Trophoblast cell (in vitro differentiated cells and primary cell): Measurements from ENCODE around the gene CLTCL1.

Source experiments
- DNase-seq, 2 donors: peaks; one replicate each; pipeline ENCODE4 v3.0.0-alpha.2; 2016
- H2AFZ ChIP-seq: 2 replicates; pipeline ENCODE4 v1.6.1; 2013; ENCODE audit warnings: low read length, moderate library complexity, mild to moderate bottlenecking; ENCODE audit not compliant: insufficient read depth, poor library complexity
- H2AK5ac ChIP-seq: 2 replicates; pipeline ENCODE4 v1.6.1; 2013; ENCODE audit warnings: mild to moderate bottlenecking, low read length
- H2BK120ac ChIP-seq: 2 replicates; pipeline ENCODE4 v1.6.1; 2013; ENCODE audit warnings: low read length, mild to moderate bottlenecking, moderate library complexity; ENCODE audit not compliant: insufficient read depth, poor library complexity
- H2BK12ac ChIP-seq: 2 replicates; pipeline ENCODE4 v1.6.1; 2013; ENCODE audit warnings: mild to moderate bottlenecking, low read length, moderate library complexity
- H2BK5ac ChIP-seq: 2 replicates; pipeline ENCODE4 v1.6.1; 2013; ENCODE audit warnings: low read length, low read depth, moderate library complexity, mild to moderate bottlenecking; ENCODE audit not compliant: poor library complexity
- H3K14ac ChIP-seq: 2 replicates; pipeline ENCODE4 v1.6.1; 2013; ENCODE audit warnings: mild to moderate bottlenecking, low read length
- H3K18ac ChIP-seq: 2 replicates; pipeline ENCODE4 v1.6.1; 2013; ENCODE audit warnings: mild to moderate bottlenecking, low read length
- H3K23ac ChIP-seq: 2 replicates; pipeline ENCODE4 v1.6.1; 2013; ENCODE audit warnings: low read length
- H3K27ac ChIP-seq: 2 replicates; pipeline ENCODE4 v1.5.1; 2013; ENCODE audit warnings: low read depth, mild to moderate bottlenecking, inconsistent platforms, low read length, moderate library complexity
- H3K27me3 ChIP-seq: 2 replicates; pipeline ENCODE4 v1.6.1; 2013; ENCODE audit warnings: inconsistent platforms, mild to moderate bottlenecking, low read length, moderate library complexity; ENCODE audit not compliant: insufficient read depth
- H3K36me3 ChIP-seq, 2 experiments: 1 replicate in 1 of 2; 2 replicates in 1 of 2; pipeline ENCODE4 v1.6.1; 2013; ENCODE audit warnings: low read length in 2 of 2, mild to moderate bottlenecking in 2 of 2, moderate library complexity in 1 of 2; ENCODE audit not compliant: insufficient read depth in 2 of 2, control insufficient read depth in 1 of 2
- H3K4ac ChIP-seq: 2 replicates; pipeline ENCODE4 v1.6.1; 2013; ENCODE audit warnings: low read depth, mild to moderate bottlenecking, low read length, moderate library complexity
- H3K4me1 ChIP-seq, 2 experiments: 1 replicate in 1 of 2; 2 replicates in 1 of 2; pipeline ENCODE4 v1.6.1; 2013; ENCODE audit warnings: low read length in 2 of 2, mild to moderate bottlenecking in 2 of 2, moderate library complexity in 1 of 2; ENCODE audit not compliant: insufficient read depth in 2 of 2, control insufficient read depth in 1 of 2
- H3K4me2 ChIP-seq: 2 replicates; pipeline ENCODE4 v1.6.1; 2013; ENCODE audit warnings: inconsistent platforms, mild to moderate bottlenecking, low read length, moderate library complexity
- H3K4me3 ChIP-seq: 2 replicates; pipeline ENCODE4 v1.5.1; 2013; ENCODE audit warnings: mild to moderate bottlenecking, low read depth, low read length, inconsistent platforms
- H3K79me1 ChIP-seq: one replicate; pipeline ENCODE4 v1.6.1; 2013; ENCODE audit warnings: low read length
- H3K79me2 ChIP-seq: 2 replicates; pipeline ENCODE4 v1.6.1; 2013; ENCODE audit warnings: low read length, mild to moderate bottlenecking; ENCODE audit not compliant: control insufficient read depth, insufficient read depth, poor library complexity
- H3K9ac ChIP-seq: 2 replicates; pipeline ENCODE4 v1.6.1; 2013; ENCODE audit warnings: mild to moderate bottlenecking, low read length
- H3K9me3 ChIP-seq: 2 replicates; pipeline ENCODE4 v1.6.1; 2013; ENCODE audit warnings: low read depth, mild to moderate bottlenecking, control low read depth, inconsistent platforms, low read length; ENCODE audit not compliant: insufficient read depth
- H4K12ac ChIP-seq: 2 replicates; pipeline ENCODE4 v1.6.1; 2013; ENCODE audit warnings: low read depth, mild to moderate bottlenecking, low read length, moderate library complexity
- H4K8ac ChIP-seq: 2 replicates; pipeline ENCODE4 v1.6.1; 2013; ENCODE audit warnings: low read depth, mild to moderate bottlenecking, low read length, moderate library complexity
- H4K91ac ChIP-seq: one replicate; pipeline ENCODE4 v1.6.1; 2013; ENCODE audit warnings: low read depth, mild to moderate bottlenecking, low read length, moderate library complexity
- WGBS: extraction: QIAGEN DNeasy Blood & Tissue Kit; methylation state at CpG from one replicate; pipeline ENCODE4 v1.1.7; 2013; ENCODE audit warnings: missing lambda C conversion rate; ENCODE audit not compliant: insufficient read length, insufficient coverage; ENCODE audit errors: extremely low coverage; 5-methylcytosine and 5-hydroxymethylcytosine counted together

Gene CLTCL1

GRCh38 chr22:19290400-19291217 is 910 bp downstream of the CLTCL1 start:
- H3K4me1 ChIP-seq = peaks cover 6 to 12% of the 10 kb centered on the region in 2 experiments

GRCh38 chr22:19289475-19290161 is 1.9 kb downstream of the CLTCL1 start:
- no peak for DNase-seq
- Histone ChIP-seq H3K14ac (no peak overlapping the region), H3K9ac (no peak overlapping the region), H3K4ac (no peak overlapping the region), H2AFZ (no peak overlapping the region), H3K79me2 (no peaks in the 10 kb centered on the region), H3K23ac (no peak overlapping the region), H2BK120ac (no peak overlapping the region), H3K18ac (no peak overlapping the region), H3K27ac (no peak overlapping the region), H3K9me3 (no peaks in the 10 kb centered on the region), H3K27me3 (peaks cover 4% of the 10 kb centered on the region), H3K36me3 (no peaks in the 10 kb centered on the region), H3K4me3 (no peak overlapping the region), H2AK5ac (no peak overlapping the region), H3K79me1 (peaks cover 5% of the 10 kb centered on the region), H4K12ac (no peak overlapping the region), H2BK12ac (no peak overlapping the region), H4K8ac (no peak overlapping the region), H2BK5ac (no peak overlapping the region), H4K91ac (no peak overlapping the region), H3K4me1 (peaks cover 6 to 12% of the 10 kb centered on the region in 2 experiments), H3K4me2 (no peak overlapping the region)
- no CpG with 5 or more reads among the region's 5 CpGs for WGBS

More at GRCh38 chr22:19290400-19291217, 910 bp downstream of the CLTCL1 start:
- H3K4ac ChIP-seq = no peak overlapping the region
- peak overlapping the region; percentile 86 for H3K4me2 ChIP-seq
- WGBS = no CpG with 5 or more reads among the region's 27 CpGs
- peak overlapping the region; percentile 46 for H4K8ac ChIP-seq
- H3K79me1 ChIP-seq = peaks cover 5% of the 10 kb centered on the region
- peak overlapping the region; percentile 85 for H2AFZ ChIP-seq
- DNase-seq = peak in 1 of 2 donors; percentile 24
- no peak overlapping the region for H2BK12ac ChIP-seq
- no peak overlapping the region for H2BK120ac ChIP-seq
- H3K4me3 ChIP-seq = peak overlapping the region; percentile 80
- no peak overlapping the region for H2BK5ac ChIP-seq
- H4K12ac ChIP-seq = peak overlapping the region; percentile 27
- H3K14ac ChIP-seq = peak overlapping the region; percentile 72
- H3K9me3 ChIP-seq = no peaks in the 10 kb centered on the region
- no peaks in the 10 kb centered on the region for H3K36me3 ChIP-seq
- H2AK5ac ChIP-seq = no peak overlapping the region
- peak overlapping the region; percentile 1 for H3K23ac ChIP-seq
- no peak overlapping the region for H3K18ac ChIP-seq
- no peak overlapping the region for H3K27ac ChIP-seq
- peak overlapping the region; percentile 52 for H3K9ac ChIP-seq
- no peaks in the 10 kb centered on the region for H3K79me2 ChIP-seq
- H4K91ac ChIP-seq = no peak overlapping the region
- H3K27me3 ChIP-seq = peaks cover 4% of the 10 kb centered on the region

- WGBS = no CpG with 5 or more reads among the region's 4 CpGs
- peaks cover 6 to 12% of the 10 kb centered on the region in 2 experiments for H3K4me1 ChIP-seq
- peaks cover 5% of the 10 kb centered on the region for H3K79me1 ChIP-seq
- peaks cover 4% of the 10 kb centered on the region for H3K27me3 ChIP-seq
- H3K4ac ChIP-seq = no peak overlapping the region
- H3K4me3 ChIP-seq = no peak overlapping the region
- H3K9ac ChIP-seq = no peak overlapping the region
- H3K18ac ChIP-seq = no peak overlapping the region
- no peaks in the 10 kb centered on the region for H3K9me3 ChIP-seq
- H2BK12ac ChIP-seq = no peak overlapping the region
- no peak overlapping the region for H3K23ac ChIP-seq
- peak; percentile 8 to 28 for DNase-seq
- no peak overlapping the region for H3K14ac ChIP-seq
- H3K27ac ChIP-seq = no peak overlapping the region
- no peak overlapping the region for H4K8ac ChIP-seq
- H2AFZ ChIP-seq = no peak overlapping the region
- no peak overlapping the region for H4K91ac ChIP-seq
- no peak overlapping the region for H3K4me2 ChIP-seq
- H3K36me3 ChIP-seq = no peaks in the 10 kb centered on the region
- H2AK5ac ChIP-seq = no peak overlapping the region
- no peak overlapping the region for H4K12ac ChIP-seq
- H2BK5ac ChIP-seq = no peak overlapping the region
- no peak overlapping the region for H2BK120ac ChIP-seq
- no peaks in the 10 kb centered on the region for H3K79me2 ChIP-seq
Measured at GRCh38 chr22:19287889-19288288, 3.6 kb downstream of the CLTCL1 start.

- Histone ChIP-seq H3K27me3 (peaks cover 4% of the 10 kb centered on the region), H3K23ac (no peak overlapping the region), H4K12ac (no peak overlapping the region), H2BK5ac (no peak overlapping the region), H3K36me3 (no peaks in the 10 kb centered on the region), H2AK5ac (no peak overlapping the region), H3K18ac (no peak overlapping the region), H2AFZ (no peak overlapping the region), H4K8ac (no peak overlapping the region), H3K4me2 (no peak overlapping the region), H3K14ac (no peak overlapping the region), H2BK12ac (no peak overlapping the region), H2BK120ac (no peak overlapping the region), H3K27ac (no peak overlapping the region), H3K9me3 (no peaks in the 10 kb centered on the region), H4K91ac (no peak overlapping the region), H3K9ac (no peak overlapping the region), H3K4me3 (no peak overlapping the region), H3K4me1 (peaks cover 5 to 10% of the 10 kb centered on the region in 2 experiments), H3K4ac (no peak overlapping the region), H3K79me1 (peaks cover 5% of the 10 kb centered on the region), H3K79me2 (no peaks in the 10 kb centered on the region)
- WGBS = no CpG with 5 or more reads among the region's 5 CpGs
- DNase-seq = no peak
Measured at GRCh38 chr22:19287076-19287707, 4.3 kb downstream of the CLTCL1 start.
